ENCODE measurements around the gene PERP.

PERP gene

DNA sequence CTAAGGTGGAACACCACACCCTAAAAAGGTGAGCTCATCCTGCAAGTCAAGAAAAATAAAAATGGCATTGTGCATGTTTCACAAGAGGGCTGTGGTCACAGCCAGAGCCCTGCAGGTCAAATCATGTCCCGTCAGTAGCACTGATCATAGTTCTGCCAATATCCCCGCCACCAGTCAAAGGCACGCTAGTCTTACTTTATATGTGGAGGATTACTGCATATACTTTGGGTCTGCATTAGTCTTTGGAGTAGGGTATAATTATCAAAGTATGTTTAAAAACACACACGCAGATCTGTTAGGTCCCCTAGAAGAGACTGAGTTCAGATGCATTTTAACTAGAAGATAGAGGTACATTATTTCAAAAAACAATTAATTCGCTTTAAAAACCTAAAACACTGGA lies 1.8 kb downstream of the PERP start:
- no peak for DNase-seq (ENCODE audit: low read depth)
- TF ChIP-seq, protein P1, sequence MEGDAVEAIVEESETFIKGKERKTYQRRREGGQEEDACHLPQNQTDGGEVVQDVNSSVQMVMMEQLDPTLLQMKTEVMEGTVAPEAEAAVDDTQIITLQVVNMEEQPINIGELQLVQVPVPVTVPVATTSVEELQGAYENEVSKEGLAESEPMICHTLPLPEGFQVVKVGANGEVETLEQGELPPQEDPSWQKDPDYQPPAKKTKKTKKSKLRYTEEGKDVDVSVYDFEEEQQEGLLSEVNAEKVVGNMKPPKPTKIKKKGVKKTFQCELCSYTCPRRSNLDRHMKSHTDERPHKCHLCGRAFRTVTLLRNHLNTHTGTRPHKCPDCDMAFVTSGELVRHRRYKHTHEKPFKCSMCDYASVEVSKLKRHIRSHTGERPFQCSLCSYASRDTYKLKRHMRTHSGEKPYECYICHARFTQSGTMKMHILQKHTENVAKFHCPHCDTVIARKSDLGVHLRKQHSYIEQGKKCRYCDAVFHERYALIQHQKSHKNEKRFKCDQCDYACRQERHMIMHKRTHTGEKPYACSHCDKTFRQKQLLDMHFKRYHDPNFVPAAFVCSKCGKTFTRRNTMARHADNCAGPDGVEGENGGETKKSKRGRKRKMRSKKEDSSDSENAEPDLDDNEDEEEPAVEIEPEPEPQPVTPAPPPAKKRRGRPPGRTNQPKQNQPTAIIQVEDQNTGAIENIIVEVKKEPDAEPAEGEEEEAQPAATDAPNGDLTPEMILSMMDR (conservative IDR thresholded peaks at IDR 0.05; ENCODE audit: low read depth, low read length) = no peak
- H3K4me3 ChIP-seq (ENCODE audit: low read length) = peak overlapping the region; percentile 69

DNA sequence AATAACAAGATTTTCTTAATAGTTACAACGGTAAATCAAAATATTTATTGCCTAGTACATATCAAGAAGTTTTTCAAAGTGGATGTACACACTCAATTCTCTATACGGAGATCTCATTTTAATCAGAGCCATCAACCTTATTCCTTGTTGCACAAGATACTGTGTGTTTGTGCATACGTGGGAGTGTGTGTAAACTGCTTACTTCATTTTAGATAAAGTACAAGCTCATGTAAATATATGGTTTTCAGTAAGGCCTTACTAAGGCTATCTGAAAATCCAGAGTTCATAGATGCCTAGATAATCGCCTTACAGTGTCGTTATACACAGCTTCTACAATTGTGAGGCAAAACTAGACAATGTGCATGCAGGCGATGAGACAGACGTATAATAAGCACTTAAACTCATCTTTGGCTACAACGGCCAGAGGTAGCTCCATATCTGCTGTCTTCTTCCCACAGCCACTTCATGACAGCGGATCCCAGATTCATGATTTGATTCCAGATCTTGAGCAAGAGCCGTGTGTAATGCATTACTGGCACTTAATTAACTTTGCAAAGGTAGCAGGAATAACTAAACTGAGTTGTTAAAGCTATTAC lies 2.5 kb downstream of the PERP start:
- TF ChIP-seq, protein P1 (conservative IDR thresholded peaks at IDR 0.05; ENCODE audit: low read depth, low read length) = no peak
- DNase-seq (ENCODE audit: low read depth) = no peak
- H3K4me3 ChIP-seq (ENCODE audit: low read length) = no peak overlapping the region

DNA sequence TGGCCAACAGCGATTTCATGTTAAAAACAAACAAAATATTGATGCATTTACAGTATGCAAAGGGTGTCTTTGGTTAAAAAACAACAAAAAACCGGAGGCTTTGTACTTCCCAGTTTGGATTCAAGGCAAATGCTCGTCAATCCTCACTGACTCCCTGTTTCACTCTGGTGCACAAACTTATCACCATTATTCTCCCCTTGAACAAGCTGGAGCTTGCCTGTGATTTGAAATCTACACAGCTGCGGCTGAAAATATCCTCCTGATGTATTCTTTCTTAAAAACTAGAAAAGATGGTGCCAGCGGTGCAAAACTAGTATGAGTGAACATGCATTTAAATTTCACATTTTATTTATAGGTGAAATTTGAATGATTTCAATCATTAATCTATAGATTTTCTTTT lies 3.3 kb downstream of the PERP start:
- no peak for DNase-seq (ENCODE audit: low read depth)
- no peak overlapping the region for H3K4me3 ChIP-seq (ENCODE audit: low read length)
- TF ChIP-seq, protein P1 (conservative IDR thresholded peaks at IDR 0.05; ENCODE audit: low read depth, low read length) = no peak

DNA sequence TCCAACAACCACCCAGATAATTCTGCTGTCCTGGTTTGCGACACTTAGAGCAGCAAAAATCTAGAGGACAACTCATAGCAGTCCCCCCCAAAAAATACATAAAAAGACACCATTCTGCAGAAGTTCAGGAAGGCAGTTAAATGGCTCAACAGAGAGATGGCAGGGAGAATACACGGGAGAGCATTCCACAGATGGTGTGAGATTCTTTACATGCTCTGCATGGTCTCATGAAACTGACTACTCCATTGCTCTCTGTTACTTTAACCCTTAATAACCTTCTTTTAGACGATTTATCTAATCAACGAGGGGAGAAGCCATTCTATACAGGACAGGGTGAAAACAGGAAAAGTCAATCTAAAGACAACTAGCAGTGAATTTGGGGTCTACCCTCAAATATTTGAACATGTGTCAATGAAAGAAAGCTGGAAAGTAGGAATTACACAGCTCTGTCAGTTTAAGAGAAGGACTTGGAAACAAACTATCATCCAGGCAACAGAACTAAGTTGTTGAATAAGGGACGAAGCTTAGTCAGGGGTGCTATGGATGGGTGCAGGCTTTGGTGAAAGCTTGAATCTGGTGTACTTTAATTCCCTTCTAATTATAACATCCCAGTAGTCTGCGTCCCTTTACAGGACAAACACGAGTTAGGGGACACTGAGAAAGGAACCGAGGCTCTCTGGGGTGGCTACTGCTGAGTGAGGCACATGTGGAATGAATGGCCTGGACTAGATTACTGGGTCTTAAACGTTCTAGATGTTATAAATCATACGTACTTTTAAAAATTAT lies 5.1 kb downstream of the PERP start:
- TF ChIP-seq, protein P1 (conservative IDR thresholded peaks at IDR 0.05; ENCODE audit: low read depth, low read length) = no peak
- no peak overlapping the region for H3K4me3 ChIP-seq (ENCODE audit: low read length)

DNA sequence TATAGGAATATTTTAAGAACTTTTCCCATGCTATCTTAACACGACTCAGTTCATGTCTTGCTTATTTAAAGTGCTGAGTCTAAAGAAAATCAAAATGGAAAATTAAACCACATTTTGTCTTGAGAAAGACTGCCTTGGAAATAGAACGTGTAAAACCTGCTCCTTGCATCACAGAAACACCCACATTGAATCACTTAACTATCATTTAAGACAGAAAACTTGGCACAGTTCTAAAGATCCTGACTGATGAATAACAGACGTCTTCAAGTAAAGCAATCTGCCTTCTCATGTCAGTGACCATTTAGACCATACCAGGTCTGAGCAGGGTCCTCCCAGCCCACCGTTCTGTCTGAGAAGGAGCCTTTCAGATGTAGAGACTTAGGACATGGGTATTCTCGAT lies 7.4 kb downstream of the PERP start:
- H3K4me3 ChIP-seq (ENCODE audit: low read length) = no peak overlapping the region
- TF ChIP-seq, protein P1 (conservative IDR thresholded peaks at IDR 0.05; ENCODE audit: low read depth, low read length) = no peak
- no peak for DNase-seq (ENCODE audit: low read depth)

More for the DNA sequence above, 5.1 kb downstream of the PERP start:
- DNase-seq (ENCODE audit: low read depth) = no peak

DNA sequence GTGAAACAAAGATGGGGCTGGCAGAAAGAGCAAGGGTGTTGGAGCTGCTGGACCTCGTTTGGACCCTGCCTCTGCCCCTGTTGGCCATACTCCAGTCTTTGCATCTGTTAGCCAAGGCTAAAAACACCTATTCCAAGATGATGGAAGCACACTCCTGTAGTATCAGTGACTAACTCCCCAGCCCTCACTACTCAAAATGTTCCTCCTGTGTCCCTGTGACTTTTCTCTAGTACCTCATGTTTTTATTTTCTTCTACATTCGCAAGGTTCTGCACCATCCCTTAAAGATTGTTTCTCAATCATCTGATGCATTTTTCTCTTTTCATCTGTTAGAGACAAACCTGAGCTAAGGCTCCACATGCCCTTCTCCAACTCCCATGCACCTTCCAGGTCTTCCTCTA lies 8.9 kb downstream of the PERP start:
- no peak overlapping the region for H3K4me3 ChIP-seq (ENCODE audit: low read length)
- DNase-seq (ENCODE audit: low read depth) = no peak
- TF ChIP-seq, protein P1 (conservative IDR thresholded peaks at IDR 0.05; ENCODE audit: low read depth, low read length) = no peak

DNA sequence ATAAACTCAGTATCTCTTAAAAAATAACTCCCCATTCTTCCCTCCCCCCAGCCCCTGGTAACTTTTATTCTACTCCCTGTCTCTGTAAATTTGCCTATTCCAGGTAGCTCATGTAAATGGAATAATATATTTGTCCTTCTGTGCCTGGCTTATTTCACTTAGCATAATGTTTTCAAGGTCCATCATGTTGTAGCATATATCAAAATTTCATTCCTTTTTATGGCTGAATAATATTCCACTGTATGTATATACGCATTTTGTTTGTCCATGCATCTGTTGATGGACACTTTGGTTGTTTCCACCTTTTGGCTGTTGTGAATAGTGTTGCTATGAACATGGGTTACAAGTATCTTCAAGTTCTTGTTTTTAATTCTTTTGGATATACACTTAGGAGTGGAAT lies 13.0 kb downstream of the PERP start:
- no peak for DNase-seq (ENCODE audit: low read depth)
- TF ChIP-seq, protein P1 (conservative IDR thresholded peaks at IDR 0.05; ENCODE audit: low read depth, low read length) = no peak
- no peak overlapping the region for H3K4me3 ChIP-seq (ENCODE audit: low read length)

Data from retinal pigment epithelial cell (primary cell).